ENCODE results near the gene FIGN.

FIGN gene

GRCh38 chr2:163735685-163736432, at the start of gene FIGN:
Gene FIGN (minus strand): TSS chr2:163736008. CDS start chr2:163734927, 1,081 bp downstream.
- Histone ChIP-seq H3K27ac (peak within 1 kb of the TSS; percentile 85 to 95), H3K4me3 (peak within 1 kb of the TSS; percentile 65 to 78), H3K4me1 (peaks cover 0 to 16% (median under 1%) of the 10 kb centered on the region in 4 donors), H3K36me3 (no peaks in the 10 kb centered on the region), H3K27me3 (no peaks in the 10 kb centered on the region), H3K9me3 (no peaks in the 10 kb centered on the region)
- no peak for TF ChIP-seq CTCF (IDR thresholded peaks at IDR 0.05)
- peak; percentile 78 to 90 for DNase-seq
- intact Hi-C loops (cut with DNase I; ENCODE audit: low total_unique reads), result no loop called here

GRCh38 chr2:163785162-163785561, 49.4 kb upstream of the FIGN start:
- no peaks in the 10 kb centered on the region for H3K9me3 ChIP-seq
- no peak for DNase-seq
- H3K36me3 ChIP-seq, result no peaks in the 10 kb centered on the region
- H3K27me3 ChIP-seq, result no peaks in the 10 kb centered on the region
- TF ChIP-seq CTCF (IDR thresholded peaks at IDR 0.05), result no peak
- intact Hi-C loops (cut with DNase I; ENCODE audit: low total_unique reads), result no loop called here
- no peaks in the 10 kb centered on the region for H3K4me1 ChIP-seq
- H3K27ac ChIP-seq, result no peak overlapping the region
- no peak overlapping the region for H3K4me3 ChIP-seq

- peaks cover 0 to 11% (median 3%) of the 10 kb centered on the region in 4 donors for H3K4me1 ChIP-seq
- no peaks in the 10 kb centered on the region for H3K27me3 ChIP-seq
- intact Hi-C loops (cut with DNase I; ENCODE audit: low total_unique reads), result no loop called here
- DNase-seq, result no peak
- no peak for TF ChIP-seq CTCF (IDR thresholded peaks at IDR 0.05)
- no peaks in the 10 kb centered on the region for H3K36me3 ChIP-seq
- H3K4me3 ChIP-seq, result no peak overlapping the region
- H3K27ac ChIP-seq, result no peak overlapping the region
- no peaks in the 10 kb centered on the region for H3K9me3 ChIP-seq
Measured at GRCh38 chr2:163779970-163780597, 44.3 kb upstream of the FIGN start.

- DNase-seq, result no peak
- H3K27ac ChIP-seq, result no peak overlapping the region
- no peaks in the 10 kb centered on the region for H3K36me3 ChIP-seq
- no peak for TF ChIP-seq CTCF (IDR thresholded peaks at IDR 0.05)
- intact Hi-C loops (cut with DNase I; ENCODE audit: low total_unique reads), result no loop called here
- no peaks in the 10 kb centered on the region for H3K9me3 ChIP-seq
- H3K4me3 ChIP-seq, result no peak overlapping the region
- no peaks in the 10 kb centered on the region for H3K27me3 ChIP-seq
- H3K4me1 ChIP-seq, result peaks cover 0 to 15% (median 3%) of the 10 kb centered on the region in 4 donors
Measured at GRCh38 chr2:163778045-163778781, 42.4 kb upstream of the FIGN start.

- TF ChIP-seq CTCF (IDR thresholded peaks at IDR 0.05), result no peak
- Histone ChIP-seq H3K9me3 (no peaks in the 10 kb centered on the region), H3K27ac (no peak overlapping the region), H3K27me3 (no peaks in the 10 kb centered on the region), H3K4me1 (peaks cover 0 to 15% (median 3%) of the 10 kb centered on the region in 4 donors), H3K4me3 (no peak overlapping the region), H3K36me3 (no peaks in the 10 kb centered on the region)
- no peak for DNase-seq
- intact Hi-C loops (cut with DNase I; ENCODE audit: low total_unique reads), result no loop called here
Measured at GRCh38 chr2:163775304-163775703, 39.5 kb upstream of the FIGN start.
